Spleen (tissue), 11 donors: ENCODE data around the gene JMJD1C. TPM values are rescaled to one million over a fixed set of nuclear protein-coding genes. Genes with fewer than 3 reads are reported as not detected.

ENCODE experiments used
- DNase-seq: peaks from one replicate; pipeline ENCODE4 v3.0.0-alpha.2; 2020
- H3K27ac ChIP-seq, 8 donors: fragments of 200-600 bp; sonication (generic) in 7 of 8; 1 replicate in 4 of 8; 2 replicates in 4 of 8; pipeline versions ENCODE4 v1.5.0 to v1.8.0; 2016 to 2021; ENCODE audit warnings: inconsistent platforms in 4 of 8, mild to moderate bottlenecking in 4 of 8, moderate library complexity in 1 of 8
- H3K27me3 ChIP-seq, 7 donors: fragments of 200-600 bp; sonication (generic) in 6 of 7; replicated peaks in 1 of 7; 1 replicate in 4 of 7; 2 replicates in 3 of 7; pipeline versions ENCODE4 v1.5.0 to v1.8.0; 2016 to 2021; ENCODE audit warnings: inconsistent platforms in 3 of 7, mild to moderate bottlenecking in 1 of 7
- H3K36me3 ChIP-seq, 6 donors: fragments of 200-600 bp; sonication (generic) in 5 of 6; 1 replicate in 4 of 6; 2 replicates in 2 of 6; pipeline versions ENCODE4 v1.5.0 to v1.8.0; 2016 to 2021; ENCODE audit warnings: inconsistent platforms in 2 of 6
- H3K4me1 ChIP-seq, 6 donors: fragments of 200-600 bp; sonication (generic) in 5 of 6; 1 replicate in 3 of 6; 2 replicates in 3 of 6; pipeline versions ENCODE4 v1.5.0 to v1.8.0; 2016 to 2021; ENCODE audit warnings: inconsistent platforms in 3 of 6
- H3K4me3 ChIP-seq, 8 donors: fragments of 200-600 bp; sonication (generic) in 7 of 8; 1 replicate in 4 of 8; 2 replicates in 4 of 8; pipeline versions ENCODE4 v1.5.0 to v1.8.0; 2016 to 2021; ENCODE audit warnings: inconsistent platforms in 4 of 8, mild to moderate bottlenecking in 4 of 8, moderate library complexity in 2 of 8
- H3K9me3 ChIP-seq, 8 donors: fragments of 200-600 bp; sonication (generic) in 7 of 8; 1 replicate in 4 of 8; 2 replicates in 4 of 8; pipeline versions ENCODE4 v1.5.0 to v1.8.0; 2016 to 2021; ENCODE audit warnings: inconsistent platforms in 4 of 8
- POLR2A ChIP-seq, 3 donors: fragments of 450-650 bp; IDR thresholded peaks; one replicate each; pipeline ENCODE4 v1.5.1; 2017; ENCODE audit warnings: antibody characterized with exemption in 3 of 3, mild to moderate bottlenecking in 1 of 3
- POLR2AphosphoS5 ChIP-seq, 3 donors: sonication (generic); formaldehyde crosslinking; IDR thresholded peaks; one replicate each; pipeline ENCODE4 v1.5.1; 2017; ENCODE audit warnings: antibody characterized with exemption in 3 of 3
- WGBS, 5 donors: extraction: QIAGEN DNeasy Blood & Tissue Kit in 3 of 5; methylation state at CpG; one replicate each; pipeline versions ENCODE4 v1.1.5 to v1.1.7; 2013 to 2018; 5-methylcytosine and 5-hydroxymethylcytosine counted together
- intact Hi-C: fragments of 100-400 bp; cut with DNase I; formaldehyde crosslinking; loops from one replicate; pipeline ENCODE4 v1.15.0; 2023; ENCODE audit warnings: low total_unique reads
- polyA plus RNA-seq, 3 donors: library from polyadenylated mRNA; stranded (reverse); fragments of 200-250 nt; gene quantifications; one replicate each; pipeline ENCODE4 v1.2.1, GENCODE V29; 2013
- total RNA-seq, 7 donors: library from RNA; depleted of rRNA in 3 of 7; stranded (reverse); fragments of >200 nt in 3 of 7; fragmentation: NEBNext Ultra II Directional in 4 of 7; extraction: Animal tissue kit (Norgen Biotek cat#: 25700) in 4 of 7; gene quantifications; one replicate each; pipeline versions ENCODE4 v1.1.0 to v1.2.1, GENCODE V29; 2016 to 2021
- TF ChIP-seq, protein P1 (sequence below), 11 experiments: fragments of 200-600 bp in 7 of 11; fragments of 450-650 bp in 4 of 11; sonication (generic) in 4 of 11; IDR thresholded peaks in 8 of 11; conservative IDR thresholded peaks in 3 of 11; 1 replicate in 7 of 11; 2 replicates in 4 of 11; pipeline versions ENCODE4 v1.4.0 to v1.8.0; 2016 to 2021; ENCODE audit warnings: antibody characterized with exemption in 11 of 11, inconsistent platforms in 4 of 11, mild to moderate bottlenecking in 1 of 11
- donor health status: healthy with polysubstance abuse.
- donor health status: DM: no; HTN: no; CAD: no; lungs with moderate emphysema.
- donor health status: DM: no; HTN: no; CAD: no.
- donor health status: Bipolar disorder and iron deficiency.
- donor health status: healthy.
- donor health status: DM: no; HTN: no; CAD: no.
- donor health status: DM: yes; HTN: yes; CAD: no.

The JMJD1C gene
- total and polyA plus RNA-seq, 10 donors: 54.3 to 272 (median 137) TPM

DNA sequence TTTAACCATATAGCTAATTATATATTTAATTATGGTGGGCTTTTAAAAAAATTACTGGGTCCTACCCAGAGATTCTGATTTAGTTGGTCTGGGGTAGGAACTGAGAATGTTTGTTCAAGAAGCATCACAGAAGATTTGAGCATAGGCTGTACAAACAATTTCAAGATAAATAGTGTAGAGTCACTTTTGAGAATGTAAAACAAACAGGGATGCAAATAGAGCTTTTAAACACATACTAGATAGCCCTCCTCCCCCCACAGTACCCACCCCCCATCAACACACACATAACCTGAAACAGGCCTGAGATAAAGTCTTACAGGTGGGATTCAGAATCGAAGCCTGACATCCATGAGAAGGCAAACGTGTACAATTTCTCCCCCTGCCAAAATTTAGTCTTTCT lies 39.8 kb upstream of the JMJD1C start:
- intact Hi-C loops: no loop called here
- TF ChIP-seq, protein P1, sequence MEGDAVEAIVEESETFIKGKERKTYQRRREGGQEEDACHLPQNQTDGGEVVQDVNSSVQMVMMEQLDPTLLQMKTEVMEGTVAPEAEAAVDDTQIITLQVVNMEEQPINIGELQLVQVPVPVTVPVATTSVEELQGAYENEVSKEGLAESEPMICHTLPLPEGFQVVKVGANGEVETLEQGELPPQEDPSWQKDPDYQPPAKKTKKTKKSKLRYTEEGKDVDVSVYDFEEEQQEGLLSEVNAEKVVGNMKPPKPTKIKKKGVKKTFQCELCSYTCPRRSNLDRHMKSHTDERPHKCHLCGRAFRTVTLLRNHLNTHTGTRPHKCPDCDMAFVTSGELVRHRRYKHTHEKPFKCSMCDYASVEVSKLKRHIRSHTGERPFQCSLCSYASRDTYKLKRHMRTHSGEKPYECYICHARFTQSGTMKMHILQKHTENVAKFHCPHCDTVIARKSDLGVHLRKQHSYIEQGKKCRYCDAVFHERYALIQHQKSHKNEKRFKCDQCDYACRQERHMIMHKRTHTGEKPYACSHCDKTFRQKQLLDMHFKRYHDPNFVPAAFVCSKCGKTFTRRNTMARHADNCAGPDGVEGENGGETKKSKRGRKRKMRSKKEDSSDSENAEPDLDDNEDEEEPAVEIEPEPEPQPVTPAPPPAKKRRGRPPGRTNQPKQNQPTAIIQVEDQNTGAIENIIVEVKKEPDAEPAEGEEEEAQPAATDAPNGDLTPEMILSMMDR (IDR thresholded peaks at IDR 0.05 in 8 of 11, conservative IDR thresholded peaks at IDR 0.05 in 3 of 11): no peak
- no peak for TF ChIP-seq POLR2AphosphoS5 (IDR thresholded peaks at IDR 0.05)
- no peak for TF ChIP-seq POLR2A (IDR thresholded peaks at IDR 0.05)
- no peak for DNase-seq
- Histone ChIP-seq H3K9me3 (no peaks in the 10 kb centered on the region), H3K4me1 (peaks cover 0 to 26% (median 5%) of the 10 kb centered on the region in 6 donors), H3K4me3 (no peak overlapping the region), H3K36me3 (no peaks in the 10 kb centered on the region), H3K27ac (no peak overlapping the region), H3K27me3 (no peaks in the 10 kb centered on the region)
- WGBS, 5 donors: 88 to 98% (median 93%) methylated on average over 2 of the region's 2 CpGs

DNA sequence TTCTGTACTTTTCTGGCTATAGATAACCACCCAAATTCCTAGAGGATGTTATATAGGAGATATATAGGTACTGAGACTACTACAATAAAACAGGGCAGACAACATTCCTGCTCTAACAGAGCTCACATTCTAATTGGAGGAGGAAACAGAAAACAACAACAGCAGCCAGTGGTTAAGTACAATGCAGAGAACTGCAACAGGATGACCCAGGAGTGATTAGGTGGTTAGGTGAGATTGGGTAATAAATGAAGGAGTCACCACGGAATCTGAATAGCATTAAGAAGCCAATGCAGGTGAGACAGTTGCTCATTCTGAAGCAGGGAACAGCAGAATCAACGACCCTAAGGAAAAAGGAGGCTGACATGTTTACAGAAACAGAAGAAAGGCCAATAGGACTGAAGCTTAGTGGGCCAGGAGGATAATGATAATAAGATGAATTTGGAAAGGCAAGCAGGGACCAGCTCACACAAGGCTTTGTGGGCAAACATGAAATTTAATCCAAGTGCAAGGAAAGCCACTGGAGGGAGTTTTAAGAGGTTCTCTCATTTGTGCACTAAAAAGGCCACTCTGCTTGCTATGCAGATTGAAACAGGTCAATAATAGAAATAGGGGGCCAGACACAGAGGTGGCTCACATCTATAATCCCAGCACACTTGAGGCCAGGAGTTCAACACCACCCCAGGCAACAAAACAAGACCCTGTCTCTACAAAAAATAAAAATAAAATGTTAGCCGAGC lies 38.5 kb upstream of the JMJD1C start:
- Histone ChIP-seq H3K4me3 (no peak overlapping the region), H3K4me1 (peaks cover 0 to 26% (median 5%) of the 10 kb centered on the region in 6 donors), H3K9me3 (no peaks in the 10 kb centered on the region), H3K36me3 (no peaks in the 10 kb centered on the region), H3K27me3 (no peaks in the 10 kb centered on the region), H3K27ac (no peak overlapping the region)
- intact Hi-C loops: no loop called here
- 77 to 90% (median 81%) methylated on average over 3 of the region's 3 CpGs for WGBS, 5 donors
- TF ChIP-seq POLR2A (IDR thresholded peaks at IDR 0.05) (no peak), POLR2AphosphoS5 (IDR thresholded peaks at IDR 0.05) (no peak)
- TF ChIP-seq, protein P1 (IDR thresholded peaks at IDR 0.05 in 8 of 11, conservative IDR thresholded peaks at IDR 0.05 in 3 of 11): no peak
- DNase-seq: no peak

DNA sequence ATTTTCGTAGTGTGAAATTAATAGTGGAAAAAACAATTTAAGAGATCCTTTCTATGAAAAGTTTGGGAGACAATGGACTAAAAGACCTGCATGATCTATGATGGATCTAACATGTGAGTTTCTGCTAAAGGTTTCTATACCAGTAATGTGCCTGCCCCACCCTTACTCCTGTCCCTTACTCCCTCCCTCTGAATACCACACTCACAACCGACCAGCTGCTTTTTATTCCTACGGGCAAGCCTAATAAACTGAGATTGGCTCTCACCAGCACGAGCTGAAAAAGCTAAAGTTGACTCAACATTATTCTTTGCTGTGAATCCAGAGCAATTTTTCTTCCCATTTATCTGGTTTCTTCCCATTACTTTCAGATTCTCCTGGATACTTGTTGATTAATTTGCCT lies 37.6 kb upstream of the JMJD1C start:
- Histone ChIP-seq H3K36me3 (no peaks in the 10 kb centered on the region), H3K9me3 (no peaks in the 10 kb centered on the region), H3K4me1 (peaks cover 0 to 33% (median 7%) of the 10 kb centered on the region in 6 donors), H3K27ac (no peak overlapping the region), H3K4me3 (no peak overlapping the region), H3K27me3 (no peaks in the 10 kb centered on the region)
- no peak for TF ChIP-seq POLR2AphosphoS5 (IDR thresholded peaks at IDR 0.05)
- WGBS, 5 donors: 86 to 96% (median 88%) methylated on average over 4 of the region's 4 CpGs
- no peak for DNase-seq
- intact Hi-C loops: no loop called here

DNA sequence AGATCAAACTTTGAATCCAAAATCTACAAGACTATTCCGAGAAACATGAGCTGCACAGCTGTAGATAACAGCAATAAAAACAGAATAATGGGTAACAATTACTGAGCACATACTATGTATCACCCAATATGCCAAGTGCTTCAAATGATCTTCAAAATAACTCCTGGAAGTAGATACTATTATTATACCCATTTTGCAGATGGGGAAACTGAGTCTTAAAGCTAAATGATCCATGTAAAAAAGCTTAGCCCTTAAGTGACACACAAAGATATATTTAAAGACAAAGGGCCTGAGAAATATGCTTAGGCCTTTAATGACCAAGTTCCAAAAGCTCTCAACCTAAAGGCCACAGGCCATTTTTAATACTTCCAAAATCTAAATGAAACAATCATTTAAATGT lies 37.1 kb upstream of the JMJD1C start:
- H3K4me1 ChIP-seq: peaks cover 0 to 38% (median 11%) of the 10 kb centered on the region in 6 donors
- no peak overlapping the region for H3K4me3 ChIP-seq
- no peak overlapping the region for H3K27ac ChIP-seq
- WGBS, 5 donors: 92 to 100% (median 100%) methylated on average over 1 of the region's 1 CpG
- H3K9me3 ChIP-seq: no peaks in the 10 kb centered on the region
- no peaks in the 10 kb centered on the region for H3K27me3 ChIP-seq
- no peak for TF ChIP-seq POLR2A (IDR thresholded peaks at IDR 0.05)
- TF ChIP-seq POLR2AphosphoS5 (IDR thresholded peaks at IDR 0.05): no peak
- TF ChIP-seq, protein P1 (IDR thresholded peaks at IDR 0.05 in 8 of 11, conservative IDR thresholded peaks at IDR 0.05 in 3 of 11): no peak
- no peaks in the 10 kb centered on the region for H3K36me3 ChIP-seq
- no peak for DNase-seq
- intact Hi-C loops: no loop called here
